Panc1 (cell line): Measurements from ENCODE around the gene ZNF362. TPM values are rescaled to one million over a fixed set of nuclear protein-coding genes. Genes with fewer than 3 reads are reported as not detected.

Source experiments
- ATAC-seq: fragments of 200-7000 bp; cut with Tn5 transposase; 2 replicates; pipeline ENCODE4 v1.9.1; 2020; ENCODE audit warnings: mild to moderate bottlenecking, moderate library complexity
- BruUV-seq: library from RNA; stranded (reverse); fragments of 400-500 nt; replicated peaks from 2 replicates; lab custom pipeline; 2021; lab: Mats Ljungman, UMichigan
- CTCF ChIA-PET: fragments of 300-600 bp; sonication (Branson Sonifier 250); formaldehyde crosslinking; loops from one replicate; lab custom pipeline; 2022; ENCODE audit warnings: antibody characterized with exemption; lab: Charles Lee
- POLR2A ChIA-PET: fragments of 300-600 bp; sonication (Branson Sonifier 250); formaldehyde crosslinking; loops from one replicate; lab custom pipeline; 2022; ENCODE audit warnings: antibody characterized with exemption; lab: Charles Lee
- DNase-seq: peaks from one replicate; pipeline ENCODE4 v3.0.0-alpha.2; 2010; ENCODE audit warnings: low read depth, low spot score
- H3K27ac ChIP-seq: 2 replicates; pipeline ENCODE4 v1.5.1; 2011; ENCODE audit warnings: mild to moderate bottlenecking, low read length, inconsistent platforms
- H3K27me3 ChIP-seq: fragments of 200-500 bp; sonication (Bioruptor generic); 2 replicates; pipeline ENCODE4 v1.6.0; 2014; ENCODE audit warnings: low read length, inconsistent platforms; ENCODE audit not compliant: control insufficient read depth, insufficient read depth
- H3K36me3 ChIP-seq: fragments of 200-500 bp; sonication (Bioruptor generic); 2 replicates; pipeline ENCODE4 v1.5.1; 2014; ENCODE audit warnings: inconsistent platforms, mild to moderate bottlenecking, low read length, moderate library complexity; ENCODE audit not compliant: control insufficient read depth, insufficient read depth
- H3K4me1 ChIP-seq: 2 replicates; pipeline ENCODE4 v1.5.1; 2011; ENCODE audit warnings: inconsistent platforms, mild to moderate bottlenecking, low read length, moderate library complexity; ENCODE audit not compliant: control insufficient read depth, insufficient read depth
- H3K4me3 ChIP-seq, 2 experiments: 2 replicates each; pipeline ENCODE4 v1.5.1; 2011 to 2012; ENCODE audit warnings: low read depth in 2 of 2, low read length in 2 of 2, mild to moderate bottlenecking in 2 of 2, inconsistent platforms in 1 of 2, moderate library complexity in 1 of 2
- H3K9me3 ChIP-seq: fragments of 200-500 bp; sonication (Bioruptor generic); 2 replicates; pipeline ENCODE4 v1.5.1; 2014; ENCODE audit warnings: low read depth, mild to moderate bottlenecking, inconsistent platforms, low read length, moderate library complexity; ENCODE audit not compliant: control insufficient read depth, insufficient read depth
- CTCF ChIP-seq: fragments of 450-650 bp; IDR thresholded peaks from 2 replicates; pipeline ENCODE4 v1.5.1; 2017; ENCODE audit warnings: mild to moderate bottlenecking
- POLR2AphosphoS5 ChIP-seq: IDR thresholded peaks from 2 replicates; pipeline ENCODE4 v1.6.1; 2012; ENCODE audit warnings: mild to moderate bottlenecking, low read depth, low read length, moderate library complexity
- REST ChIP-seq, 2 experiments: IDR thresholded peaks; 2 replicates each; pipeline ENCODE4 v1.6.1; 2011 to 2012; ENCODE audit warnings: low read depth in 2 of 2, control low read depth in 1 of 2, low read length in 1 of 2, mild to moderate bottlenecking in 1 of 2, moderate library complexity in 1 of 2; ENCODE audit not compliant: insufficient read depth in 1 of 2
- SIN3A ChIP-seq: IDR thresholded peaks from 2 replicates; pipeline ENCODE4 v1.6.1; 2012; ENCODE audit warnings: low read depth, mild to moderate bottlenecking, low read length, moderate library complexity, borderline replicate concordance; ENCODE audit not compliant: insufficient read depth
- TCF7L2 ChIP-seq: IDR thresholded peaks from 2 replicates; pipeline ENCODE4 v1.6.1; 2011; ENCODE audit warnings: mild to moderate bottlenecking, low read depth, low read length, inconsistent platforms
- in situ Hi-C: cut with HindIII; loops from 2 replicates; pipeline ENCODE4 v1.10.0; 2016; ENCODE audit warnings: low sequenced_read_pairs, low pct_unique_long_range_greater_than_20kb
- intact Hi-C: fragments of 100-400 bp; cut with micrococcal nuclease; formaldehyde crosslinking; loops from one replicate; pipeline ENCODE4 v1.10.0; 2022; ENCODE audit not compliant: unreplicated experiment
- total RNA-seq: library from RNA; stranded (reverse); gene quantifications from one replicate; pipeline ENCODE4 v1.2.1, GENCODE V29; 2021; ENCODE audit not compliant: unreplicated experiment

Gene ZNF362
- total RNA-seq, 1 experiment from 2014 or later: 17.5 TPM

DNA sequence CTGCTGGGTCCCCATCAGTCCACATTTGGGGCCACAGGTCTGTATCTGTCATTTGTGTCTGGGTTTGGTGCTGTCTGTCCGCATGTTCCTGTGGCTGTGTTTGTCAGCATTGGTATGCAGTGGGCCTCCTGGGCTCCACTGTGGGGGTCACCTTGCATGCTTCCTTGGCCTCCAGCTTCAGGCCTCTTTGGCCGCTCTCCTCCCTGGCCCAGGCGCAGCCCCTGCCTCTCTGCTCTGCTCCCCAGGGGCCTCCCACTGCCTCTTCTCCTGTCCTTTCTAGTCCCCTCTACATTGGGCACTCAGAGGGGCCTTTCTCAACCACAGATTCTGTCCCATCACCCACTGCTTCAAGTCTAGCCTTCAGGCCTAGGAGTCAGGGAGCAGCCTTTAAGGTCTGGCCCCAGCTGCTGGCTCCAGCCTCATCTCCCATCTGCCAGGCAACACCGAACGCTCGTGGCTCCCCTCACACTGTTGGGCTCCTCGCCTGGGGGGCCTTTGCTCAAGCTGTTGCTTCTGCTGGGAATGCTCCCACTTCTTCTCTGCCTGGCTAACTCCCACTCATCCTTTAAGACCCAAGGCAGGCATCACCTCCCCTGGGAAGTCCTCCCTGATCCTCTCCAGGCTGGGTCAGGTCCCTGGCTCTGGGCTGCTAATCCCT, 14.6 kb downstream of the ZNF362 start:
- no peak for DNase-seq
- POLR2A ChIA-PET: no interaction called here

More for the DNA sequence above, 14.6 kb downstream of the ZNF362 start:
- no TSS peak for BruUV-seq
- Histone ChIP-seq H3K27me3 (no peaks in the 10 kb centered on the region), H3K36me3 (no peaks in the 10 kb centered on the region), H3K4me1 (no peaks in the 10 kb centered on the region), H3K4me3 (no peak overlapping the region), H3K27ac (no peak overlapping the region), H3K9me3 (no peaks in the 10 kb centered on the region)
- no peak for TF ChIP-seq POLR2AphosphoS5
- no peak for TF ChIP-seq REST (IDR thresholded peaks at IDR 0.05; ENCODE audit: insufficient read depth in 1 of 2, low read depth in 2 of 2, low read length in 1 of 2)
- no peak for TF ChIP-seq TCF7L2
- no peak for TF ChIP-seq CTCF
- no peak for TF ChIP-seq SIN3A
- no peak for ATAC-seq
- in situ Hi-C loops: no loop called here
- CTCF ChIA-PET: interaction anchor here (1.1 kb wide), 1 partner anchor 90 kb away, joined by 3 read pairs; the partner anchor contains the start of gene TRIM62
- intact Hi-C loops: no loop called here
